GM19238 (cell line): ENCODE results near the gene OXNAD1.

ENCODE experiments used
- DNase-seq: peaks from one replicate; pipeline ENCODE4 v3.0.0; 2011; ENCODE audit warnings: low spot score; ENCODE audit not compliant: insufficient read length

OXNAD1 gene

DNA sequence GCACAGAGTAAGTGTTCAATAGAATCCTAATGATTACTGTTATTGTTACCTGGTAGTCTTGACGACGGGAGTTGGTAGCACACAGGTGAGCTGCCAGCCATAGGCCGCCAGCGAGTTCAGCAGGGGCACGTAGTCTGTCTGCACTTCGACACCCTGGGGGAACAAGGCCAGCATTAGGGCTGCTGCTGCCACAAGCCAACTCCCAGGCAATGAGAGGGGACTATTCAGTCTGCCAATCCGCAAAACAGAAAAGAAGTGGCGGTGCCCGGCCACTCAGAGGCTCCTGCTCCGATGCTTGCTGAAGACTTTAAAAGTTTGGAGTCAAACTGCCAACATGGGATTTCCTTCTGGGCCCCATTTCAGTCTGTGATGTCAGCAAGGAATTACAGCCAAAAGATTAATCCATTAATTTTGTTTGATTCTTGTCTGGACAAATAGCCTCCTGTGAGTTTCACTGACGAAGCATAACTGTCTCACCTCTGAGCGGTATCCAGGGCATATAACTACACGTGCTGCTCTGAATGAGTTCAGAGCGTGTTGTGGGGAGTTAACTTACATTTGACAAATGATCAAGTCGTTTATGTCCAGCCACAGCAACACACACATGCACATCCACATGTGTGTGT lies 61.8 kb downstream of the OXNAD1 start:
- DNase-seq: no peak

- no peak for DNase-seq
Measured at GRCh38 chr3:16328124-16328523, 63.1 kb downstream of the OXNAD1 start.

- no peak for DNase-seq
Measured at GRCh38 chr3:16329036-16329825, 64.2 kb downstream of the OXNAD1 start.

GRCh38 chr3:16329826-16330129 lies 64.8 kb downstream of the OXNAD1 start:
- DNase-seq: no peak

DNA sequence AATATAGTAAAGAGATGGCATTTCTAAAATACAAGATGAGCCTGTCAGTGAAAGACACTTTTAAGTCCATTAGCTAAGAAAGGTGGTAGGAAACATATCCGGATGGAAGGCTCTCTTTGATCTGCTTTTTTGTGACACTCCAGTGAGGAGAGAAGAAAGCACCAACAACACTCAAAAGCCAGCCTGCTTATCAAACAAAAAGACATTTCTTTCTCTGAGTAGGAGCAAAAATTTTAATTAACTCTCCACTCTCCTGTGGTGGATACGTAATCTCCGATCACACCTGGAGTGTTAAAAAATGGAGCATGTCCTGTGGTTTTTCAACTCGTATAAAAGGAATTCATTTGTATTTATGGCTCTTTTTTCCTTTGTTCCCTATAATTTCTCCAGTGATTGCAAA lies 65.3 kb downstream of the OXNAD1 start:
- DNase-seq: no peak

- no peak for DNase-seq
Measured at GRCh38 chr3:16331319-16331883, 66.4 kb downstream of the OXNAD1 start.

- DNase-seq: no peak
Measured at GRCh38 chr3:16332904-16333426, 68.0 kb downstream of the OXNAD1 start.

- no peak for DNase-seq
Measured at GRCh38 chr3:16334909-16335308, 69.9 kb downstream of the OXNAD1 start.

- no peak for DNase-seq
Measured at GRCh38 chr3:16335333-16335732, 70.3 kb downstream of the OXNAD1 start.

DNA sequence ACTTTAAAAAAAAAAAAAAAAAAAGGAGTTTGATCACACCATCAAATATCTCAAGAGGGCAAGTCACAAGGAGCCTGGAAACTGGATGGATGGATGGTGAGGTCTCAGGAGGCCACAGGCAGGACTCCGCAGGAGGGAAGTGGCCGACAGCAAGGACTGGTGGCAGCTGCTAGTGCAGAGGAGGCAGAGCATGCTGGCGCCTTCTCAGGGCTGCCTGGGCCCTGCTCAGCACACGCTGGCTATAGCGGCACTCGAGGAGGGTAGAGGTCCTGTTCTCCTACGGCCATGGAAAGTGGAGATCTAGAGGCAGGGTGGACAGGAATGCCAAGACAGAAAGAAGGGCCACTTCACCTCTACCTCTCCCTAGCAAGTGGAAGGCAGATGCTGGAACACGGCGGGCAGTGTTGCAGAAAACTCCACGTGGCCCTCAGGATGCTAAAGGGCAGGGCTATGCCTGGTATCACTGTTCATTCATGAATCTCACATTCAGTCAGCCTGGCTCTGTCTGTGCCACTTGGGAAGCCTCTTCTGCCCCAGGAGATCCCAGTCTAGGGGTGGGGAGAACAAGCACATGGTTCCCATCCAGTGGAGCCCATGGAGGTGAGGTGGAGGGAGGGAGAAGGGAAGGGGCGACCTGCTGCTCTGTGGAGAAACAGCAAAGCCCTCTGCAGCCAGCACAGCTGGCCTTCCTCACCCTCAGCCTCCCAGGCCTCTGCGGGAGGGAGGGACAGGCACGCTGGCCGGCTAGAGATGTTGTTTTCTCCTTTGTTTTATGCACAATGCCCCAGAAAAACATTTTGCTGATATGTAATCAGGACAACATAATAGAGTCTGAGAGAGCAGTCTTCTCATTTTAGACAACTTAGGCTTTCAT lies 71.0 kb downstream of the OXNAD1 start:
- DNase-seq: no peak

DNA sequence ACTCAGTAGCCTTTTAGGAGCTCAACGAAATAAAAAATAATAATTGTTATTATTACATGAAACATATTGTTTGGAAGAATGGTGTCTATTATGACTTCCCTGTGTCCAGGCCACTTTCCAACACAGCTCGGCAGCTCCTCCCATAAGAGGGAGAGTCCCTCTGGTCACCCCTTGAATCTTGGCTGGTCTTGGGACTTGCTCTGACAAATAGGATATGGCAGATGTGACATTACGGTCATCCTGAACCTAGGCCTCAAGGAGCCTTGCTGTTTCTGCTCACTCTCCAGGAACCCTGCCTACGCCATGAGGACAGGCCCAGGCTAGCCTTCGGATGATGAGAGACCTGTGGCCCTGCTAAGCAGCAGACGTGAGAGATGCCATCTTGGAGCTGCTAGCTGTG lies 71.8 kb downstream of the OXNAD1 start:
- no peak for DNase-seq

DNA sequence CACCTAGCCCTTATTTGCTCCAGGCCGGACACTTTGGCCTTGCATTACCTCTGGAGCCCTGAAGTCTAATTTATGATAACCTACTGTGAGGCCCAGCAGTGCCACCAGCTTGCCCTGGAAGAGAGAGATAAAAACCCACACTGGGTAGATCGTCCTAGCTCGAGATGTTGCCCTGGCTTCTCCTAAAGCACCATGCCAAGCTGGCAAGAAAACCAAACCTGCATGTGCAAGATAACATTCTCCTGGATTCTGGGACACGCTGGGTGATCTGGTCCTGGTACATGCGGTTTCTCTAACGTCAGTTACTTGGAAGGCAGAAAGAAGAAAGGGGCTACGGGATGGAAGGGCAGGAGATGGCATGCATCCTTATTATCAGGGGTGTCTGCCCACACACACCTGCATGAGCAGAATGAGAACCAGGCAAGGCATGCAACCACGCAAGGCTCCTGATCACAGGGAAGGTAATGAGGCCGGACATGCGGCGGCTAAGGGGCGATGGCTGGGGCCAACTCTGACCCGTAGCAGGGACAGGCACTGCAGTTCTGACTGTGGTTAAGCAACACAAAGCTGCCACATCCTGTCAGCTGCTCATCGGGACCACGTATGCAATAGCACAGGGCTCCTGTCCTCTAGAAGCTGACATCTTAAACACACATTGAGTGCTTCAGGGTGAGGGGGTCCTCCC lies 73.0 kb downstream of the OXNAD1 start:
- peak; percentile 29 for DNase-seq

- DNase-seq: no peak
Measured at GRCh38 chr3:16338999-16339398, 74.0 kb downstream of the OXNAD1 start.

GRCh38 chr3:16343101-16343500 lies 78.1 kb downstream of the OXNAD1 start:
- DNase-seq: no peak

GRCh38 chr3:16346413-16347081 lies 81.5 kb downstream of the OXNAD1 start:
- no peak for DNase-seq

GRCh38 chr3:16347548-16347947 lies 82.5 kb downstream of the OXNAD1 start:
- DNase-seq: no peak

GRCh38 chr3:16349986-16350596 lies 85.1 kb downstream of the OXNAD1 start:
- no peak for DNase-seq

- no peak for DNase-seq
Measured at GRCh38 chr3:16350597-16351318, 85.7 kb downstream of the OXNAD1 start.

DNA sequence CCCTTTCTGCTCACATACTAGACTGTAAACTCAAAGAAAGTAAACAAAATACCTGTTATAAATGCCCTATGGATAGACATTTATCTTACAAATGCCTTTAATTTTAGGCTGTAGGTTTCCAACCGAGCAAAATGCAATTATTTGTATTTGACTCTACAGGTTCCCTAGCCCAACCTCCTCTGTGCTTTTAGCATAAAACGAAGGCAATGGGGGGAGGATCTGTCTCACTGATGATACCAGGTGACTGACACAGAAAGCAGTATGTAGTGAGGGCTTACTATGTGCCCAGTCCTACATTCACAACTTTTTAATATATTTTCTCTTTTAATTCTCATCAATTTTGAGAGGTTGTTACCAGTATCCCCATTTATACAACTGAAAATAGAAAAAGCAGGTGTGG lies 87.4 kb downstream of the OXNAD1 start:
- no peak for DNase-seq

GRCh38 chr3:16354291-16354690 lies 89.3 kb downstream of the OXNAD1 start:
- no peak for DNase-seq
